ENCODE results near the gene TPRA1.
"Not testable (repeated sequence)": the region's sequence is repeated elsewhere in the genome, so short reads cannot be mapped to it uniquely, and the experiment has no call there.

- TF ChIP-seq GLIS3 (CRISPR knock-in tag; IDR thresholded peaks at IDR 0.05); CREB5 (CRISPR knock-in tag; IDR thresholded peaks at IDR 0.05; ENCODE audit: low read depth); ZFP30 (CRISPR knock-in tag; IDR thresholded peaks at IDR 0.05); RARB (CRISPR knock-in tag; IDR thresholded peaks at IDR 0.05); BACH2 (CRISPR knock-in tag; IDR thresholded peaks at IDR 0.05; ENCODE audit: borderline replicate concordance); OSR1 (CRISPR knock-in tag; IDR thresholded peaks at IDR 0.05); ARNTL (CRISPR knock-in tag; IDR thresholded peaks at IDR 0.05; ENCODE audit: borderline replicate concordance, low read depth); SNAI2 (CRISPR knock-in tag; IDR thresholded peaks at IDR 0.05); ZFP3 (CRISPR knock-in tag; IDR thresholded peaks at IDR 0.05): not testable (repeated sequence)
Measured at GRCh38 chr3:127530863-127531262, 59.7 kb downstream of the TPRA1 start.
